Fibroblast of lung (primary cell): Measurements from ENCODE around the gene MLN.

ENCODE experiments used
- CTCF ChIP-seq, 2 donors: IDR thresholded peaks in 1 of 2; conservative IDR thresholded peaks in 1 of 2; 1 replicate in 1 of 2; 2 replicates in 1 of 2; pipeline ENCODE4 v1.5.1; 2011 to 2012; ENCODE audit warnings: low read length in 2 of 2, control low read depth in 1 of 2, inconsistent platforms in 1 of 2, low read depth in 1 of 2, mild to moderate bottlenecking in 1 of 2
- EZH2 ChIP-seq: IDR thresholded peaks from 2 replicates; pipeline ENCODE4 v1.5.1; 2012; ENCODE audit warnings: low read length, control low read depth, mild to moderate bottlenecking; ENCODE audit errors: missing control alignments

- no peak for TF ChIP-seq CTCF (conservative IDR thresholded peaks at IDR 0.05 in 1 of 2, IDR thresholded peaks at IDR 0.05 in 1 of 2; ENCODE audit: low read depth in 1 of 2, low read length in 2 of 2)
- TF ChIP-seq EZH2 = no peak
These were observed 22.7 kb upstream of the MLN start for GRCh38 chr6:33826537-33826936.
